Tibial artery (tissue), 4 donors: ENCODE data around the gene SNCAIP.

Experiments
- DNase-seq, 2 donors: peaks; one replicate each; pipeline ENCODE4 v3.0.0-alpha.2; 2019
- H3K27ac ChIP-seq, 2 donors: fragments of 200-600 bp; sonication (generic) in 1 of 2; 1 replicate in 1 of 2; 2 replicates in 1 of 2; pipeline ENCODE4 v1.5.1; 2018 to 2019; ENCODE audit warnings: mild to moderate bottlenecking in 1 of 2
- H3K27me3 ChIP-seq, 2 donors: fragments of 200-600 bp; sonication (generic) in 1 of 2; one replicate each; pipeline versions ENCODE4 v1.5.1 to v1.6.0; 2016 to 2019
- H3K36me3 ChIP-seq, 3 donors: fragments of 200-600 bp; sonication (generic) in 2 of 3; one replicate each; pipeline ENCODE4 v1.5.1; 2016 to 2019; ENCODE audit warnings: mild to moderate bottlenecking in 2 of 3
- H3K4me1 ChIP-seq, 4 donors: fragments of 200-600 bp; sonication (generic) in 2 of 4; 1 replicate in 3 of 4; 2 replicates in 1 of 4; pipeline ENCODE4 v1.5.1; 2016 to 2019
- H3K4me3 ChIP-seq, 2 donors: fragments of 200-600 bp; sonication (generic) in 1 of 2; 1 replicate in 1 of 2; 2 replicates in 1 of 2; pipeline ENCODE4 v1.5.1; 2018 to 2019; ENCODE audit warnings: mild to moderate bottlenecking in 2 of 2
- H3K9me3 ChIP-seq, 3 donors: fragments of 200-600 bp; sonication (generic) in 1 of 3; one replicate each; pipeline ENCODE4 v1.5.1; 2016 to 2019
- intact Hi-C: fragments of 100-400 bp; cut with DNase I; formaldehyde crosslinking; loops from one replicate; pipeline ENCODE4 v1.15.0; 2023; ENCODE audit warnings: low total_unique reads
- TF ChIP-seq, protein P1 (sequence below), 2 experiments: fragments of 200-600 bp in 1 of 2; fragments of 450-650 bp in 1 of 2; IDR thresholded peaks; one replicate each; pipeline ENCODE4 v1.5.1; 2017 to 2019; ENCODE audit warnings: antibody characterized with exemption in 2 of 2, mild to moderate bottlenecking in 1 of 2, moderate library complexity in 1 of 2

SNCAIP gene

GRCh38 chr5:122394284-122394930 lies 82.4 kb downstream of the SNCAIP start:
- TF ChIP-seq, protein P1, sequence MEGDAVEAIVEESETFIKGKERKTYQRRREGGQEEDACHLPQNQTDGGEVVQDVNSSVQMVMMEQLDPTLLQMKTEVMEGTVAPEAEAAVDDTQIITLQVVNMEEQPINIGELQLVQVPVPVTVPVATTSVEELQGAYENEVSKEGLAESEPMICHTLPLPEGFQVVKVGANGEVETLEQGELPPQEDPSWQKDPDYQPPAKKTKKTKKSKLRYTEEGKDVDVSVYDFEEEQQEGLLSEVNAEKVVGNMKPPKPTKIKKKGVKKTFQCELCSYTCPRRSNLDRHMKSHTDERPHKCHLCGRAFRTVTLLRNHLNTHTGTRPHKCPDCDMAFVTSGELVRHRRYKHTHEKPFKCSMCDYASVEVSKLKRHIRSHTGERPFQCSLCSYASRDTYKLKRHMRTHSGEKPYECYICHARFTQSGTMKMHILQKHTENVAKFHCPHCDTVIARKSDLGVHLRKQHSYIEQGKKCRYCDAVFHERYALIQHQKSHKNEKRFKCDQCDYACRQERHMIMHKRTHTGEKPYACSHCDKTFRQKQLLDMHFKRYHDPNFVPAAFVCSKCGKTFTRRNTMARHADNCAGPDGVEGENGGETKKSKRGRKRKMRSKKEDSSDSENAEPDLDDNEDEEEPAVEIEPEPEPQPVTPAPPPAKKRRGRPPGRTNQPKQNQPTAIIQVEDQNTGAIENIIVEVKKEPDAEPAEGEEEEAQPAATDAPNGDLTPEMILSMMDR (IDR thresholded peaks at IDR 0.05) = no peak
- no peaks in the 10 kb centered on the region for H3K36me3 ChIP-seq
- DNase-seq = no peak
- no peak overlapping the region for H3K27ac ChIP-seq
- H3K4me3 ChIP-seq = no peak overlapping the region
- no peaks in the 10 kb centered on the region for H3K27me3 ChIP-seq
- intact Hi-C loops = no loop called here
- H3K9me3 ChIP-seq = no peaks in the 10 kb centered on the region
- H3K4me1 ChIP-seq = peaks cover 0 to 11% (median 0%) of the 10 kb centered on the region in 4 donors

- no peaks in the 10 kb centered on the region for H3K27me3 ChIP-seq
- no peaks in the 10 kb centered on the region for H3K36me3 ChIP-seq
- no peak overlapping the region for H3K27ac ChIP-seq
- DNase-seq = no peak
- peaks cover 0 to 11% (median 0%) of the 10 kb centered on the region in 4 donors for H3K4me1 ChIP-seq
- intact Hi-C loops = no loop called here
- H3K4me3 ChIP-seq = no peak overlapping the region
- no peaks in the 10 kb centered on the region for H3K9me3 ChIP-seq
- TF ChIP-seq, protein P1 (IDR thresholded peaks at IDR 0.05) = no peak
These were observed 86.0 kb downstream of the SNCAIP start for GRCh38 chr5:122398016-122398415.

DNA sequence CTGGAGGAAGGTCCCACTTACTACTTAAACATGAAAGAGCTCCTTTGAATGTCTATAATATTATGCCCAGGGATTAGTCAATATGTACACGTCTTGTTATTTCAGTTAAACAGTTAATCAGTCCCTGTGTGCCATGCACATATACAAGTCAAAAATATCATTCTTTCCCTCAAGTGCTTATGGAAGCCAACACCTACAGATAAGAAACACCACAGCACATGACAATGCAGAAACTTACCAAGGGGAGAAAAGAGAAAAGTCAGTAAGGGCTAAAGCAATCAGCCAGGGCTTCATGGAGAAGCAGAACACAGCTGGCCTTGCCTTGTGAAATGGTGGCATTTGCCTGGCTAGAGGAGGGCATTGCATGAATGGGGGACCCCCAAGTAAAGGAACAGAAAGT lies 88.3 kb downstream of the SNCAIP start:
- Histone ChIP-seq H3K4me1 (no peaks in the 10 kb centered on the region), H3K27me3 (no peaks in the 10 kb centered on the region), H3K27ac (no peak overlapping the region), H3K9me3 (no peaks in the 10 kb centered on the region), H3K36me3 (no peaks in the 10 kb centered on the region), H3K4me3 (no peak overlapping the region)
- intact Hi-C loops = no loop called here
- TF ChIP-seq, protein P1 (IDR thresholded peaks at IDR 0.05) = no peak
- no peak for DNase-seq

DNA sequence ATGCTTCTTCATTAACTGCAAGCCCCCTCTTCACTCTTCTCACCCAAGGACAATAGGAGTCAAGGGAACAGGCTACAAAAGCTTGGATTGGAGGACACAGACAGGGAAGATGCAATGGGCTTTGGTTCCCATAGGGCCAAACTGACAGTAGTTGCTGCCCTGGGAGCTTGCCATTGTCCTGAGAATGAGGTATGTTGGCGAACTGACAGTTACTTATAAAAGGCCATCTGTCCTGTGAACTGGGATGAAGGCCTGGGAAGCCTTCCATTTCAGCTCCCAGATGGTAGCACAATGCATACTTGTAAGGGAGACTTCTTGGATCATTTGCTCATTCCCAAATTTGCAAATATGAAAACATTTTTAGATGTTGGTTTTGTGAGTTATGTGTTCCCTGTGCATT lies 88.9 kb downstream of the SNCAIP start:
- DNase-seq = no peak
- intact Hi-C loops = no loop called here
- H3K4me3 ChIP-seq = no peak overlapping the region
- H3K36me3 ChIP-seq = no peaks in the 10 kb centered on the region
- H3K9me3 ChIP-seq = no peaks in the 10 kb centered on the region
- TF ChIP-seq, protein P1 (IDR thresholded peaks at IDR 0.05) = no peak
- no peaks in the 10 kb centered on the region for H3K27me3 ChIP-seq
- no peak overlapping the region for H3K27ac ChIP-seq
- no peaks in the 10 kb centered on the region for H3K4me1 ChIP-seq

DNA sequence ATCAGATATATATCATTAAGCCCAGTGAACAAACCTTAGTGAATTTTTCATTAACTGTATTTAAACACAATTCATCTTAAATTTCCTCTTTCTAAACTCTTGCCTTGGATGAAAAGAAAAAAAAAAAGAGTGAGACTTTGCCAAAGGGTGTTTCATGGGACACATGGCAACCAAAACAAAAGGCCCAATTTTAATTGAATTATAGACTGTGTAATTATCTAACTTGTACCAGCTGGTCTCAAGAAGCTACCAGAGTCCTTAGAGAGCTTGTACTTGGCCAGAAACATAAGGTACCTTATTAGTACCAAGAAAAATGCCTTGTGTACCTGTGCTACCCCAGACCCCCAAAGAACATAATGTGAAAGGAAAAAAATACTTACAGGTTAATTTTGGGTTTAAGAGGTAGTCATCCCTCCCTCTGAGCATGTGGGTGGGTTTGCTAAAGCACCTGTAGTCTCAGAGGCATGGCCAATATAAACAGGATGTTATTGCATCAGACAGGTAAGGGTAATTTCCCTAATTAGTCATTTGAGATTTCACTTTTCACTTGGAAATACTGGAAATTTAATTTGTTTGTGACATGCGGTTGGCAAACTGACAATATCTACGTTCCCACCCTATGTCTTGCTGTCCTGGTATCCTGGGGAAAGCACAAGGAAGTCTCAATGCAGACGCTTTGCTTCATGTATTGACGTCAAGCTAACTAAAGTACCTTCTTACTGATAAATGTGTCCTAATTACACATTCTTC lies 90.1 kb downstream of the SNCAIP start:
- Histone ChIP-seq H3K4me3 (no peak overlapping the region), H3K4me1 (no peaks in the 10 kb centered on the region), H3K36me3 (no peaks in the 10 kb centered on the region), H3K27me3 (no peaks in the 10 kb centered on the region), H3K9me3 (no peaks in the 10 kb centered on the region), H3K27ac (no peak overlapping the region)
- DNase-seq = no peak
- intact Hi-C loops = no loop called here
- TF ChIP-seq, protein P1 (IDR thresholded peaks at IDR 0.05) = no peak
